Left ventricle myocardium superior (tissue), 1 donor: Measurements from ENCODE around the gene ARL14EP. TPM values are rescaled to one million over a fixed set of nuclear protein-coding genes. Genes with fewer than 3 reads are reported as not detected.

Experiments used
- ATAC-seq: fragments of 200-7000 bp; cut with Tn5 transposase; one replicate; pipeline ENCODE4 v1.9.1; 2020; ENCODE audit warnings: mild to moderate bottlenecking, moderate library complexity
- DNase-seq: peaks from one replicate; pipeline ENCODE4 v3.0.0-alpha.2; 2020
- intact Hi-C: fragments of 100-400 bp; cut with micrococcal nuclease; formaldehyde crosslinking; loops from one replicate; pipeline ENCODE4 v1.11.0; 2022
- total RNA-seq: library from RNA; stranded (reverse); fragmentation: NEBNext Ultra II Directional; extraction: Animal tissue kit (Norgen Biotek cat#: 25700); gene quantifications from one replicate; pipeline ENCODE4 v1.2.1, GENCODE V29; 2021
- donor health status: DM: no; HTN: yes; CAD: no; lungs with severe emphysema.

ARL14EP gene
- total RNA-seq, 1 donor from 2014 or later: 35.9 TPM

DNA sequence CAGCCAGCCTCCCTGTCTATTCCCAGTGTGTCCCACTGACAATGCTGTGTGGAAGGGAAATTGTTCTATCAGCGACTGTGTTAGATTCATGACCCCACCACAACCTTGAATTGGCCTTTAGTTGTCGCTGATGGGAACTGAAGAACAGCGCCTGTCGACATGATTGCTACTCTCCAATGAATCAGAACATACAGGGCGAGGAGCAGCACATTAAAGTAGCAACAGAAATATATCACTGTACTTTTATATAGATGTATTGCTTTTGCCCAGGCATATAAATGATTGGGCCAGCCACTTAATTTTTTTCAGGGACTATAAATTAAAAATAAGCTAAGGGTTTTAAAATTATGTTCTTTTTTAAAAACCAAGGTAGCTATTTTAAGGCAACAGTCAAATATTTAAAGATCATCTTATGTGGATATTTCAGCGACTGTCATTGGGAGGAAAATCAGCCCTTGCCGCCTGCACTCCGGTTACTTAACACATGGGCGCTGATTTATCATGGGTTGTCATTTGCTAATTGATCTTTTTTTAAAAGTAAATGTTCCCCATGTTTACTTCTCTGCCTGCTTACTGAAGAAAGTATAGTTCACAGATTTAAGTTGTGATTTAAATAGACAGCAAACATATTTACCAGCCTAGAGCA lies 42.1 kb downstream of the ARL14EP start:
- DNase-seq (no peak), ATAC-seq (no peak)
- intact Hi-C loops: no loop called here

DNA sequence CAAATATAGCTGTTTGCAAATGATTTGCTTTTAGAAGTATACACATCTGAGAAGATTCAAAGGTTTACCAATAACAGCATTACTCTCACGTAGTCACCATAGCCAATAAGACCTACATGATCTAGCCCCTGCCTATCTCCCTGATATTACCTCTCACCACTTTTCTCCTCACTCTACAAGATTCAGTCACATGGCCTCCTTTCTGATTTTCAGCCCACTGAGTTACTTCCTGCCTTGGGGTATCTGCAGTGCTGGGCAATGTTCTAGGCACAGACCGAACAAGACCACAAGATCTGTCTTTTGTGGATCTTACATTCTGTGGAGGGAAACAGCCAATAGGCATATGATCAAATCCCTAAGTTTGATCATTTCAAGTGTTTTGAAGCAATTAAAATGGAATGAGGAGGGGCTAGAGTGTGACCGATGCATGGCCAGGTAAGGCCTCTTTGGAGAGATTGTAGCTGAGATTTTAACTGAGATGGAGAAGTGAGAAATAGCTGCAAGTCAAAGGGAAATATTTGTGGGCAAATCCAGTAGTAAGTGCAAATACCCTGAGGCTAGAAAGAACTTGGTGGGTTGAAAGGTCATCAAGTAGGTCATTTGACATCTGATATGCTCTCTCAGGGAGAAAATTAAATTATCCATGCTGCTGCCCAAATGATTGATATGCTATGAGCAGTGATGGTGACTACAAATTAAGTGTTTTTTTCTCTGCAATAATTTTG lies 43.1 kb downstream of the ARL14EP start:
- DNase-seq (no peak), ATAC-seq (no peak)
- intact Hi-C loops: no loop called here

DNA sequence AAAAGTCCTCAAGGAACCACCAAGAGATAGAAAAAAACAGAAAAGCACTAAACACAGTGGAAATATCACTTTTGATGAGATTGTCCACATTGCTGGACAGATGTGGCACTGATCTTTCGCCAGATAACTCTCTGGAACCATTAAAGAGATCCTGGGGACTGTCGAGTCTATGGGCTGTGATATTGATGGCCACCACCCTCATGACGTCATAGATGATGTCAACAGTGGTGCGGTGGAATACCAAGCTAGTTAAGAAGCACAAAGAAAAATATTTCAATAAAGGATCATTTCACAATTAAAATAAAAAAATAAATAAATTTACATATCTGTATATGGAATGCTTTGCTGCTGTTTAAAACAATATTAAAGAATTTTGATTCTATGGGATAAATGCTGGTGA lies 45.5 kb downstream of the ARL14EP start:
- no peak for ATAC-seq
- DNase-seq: no peak
- intact Hi-C loops: no loop called here

DNA sequence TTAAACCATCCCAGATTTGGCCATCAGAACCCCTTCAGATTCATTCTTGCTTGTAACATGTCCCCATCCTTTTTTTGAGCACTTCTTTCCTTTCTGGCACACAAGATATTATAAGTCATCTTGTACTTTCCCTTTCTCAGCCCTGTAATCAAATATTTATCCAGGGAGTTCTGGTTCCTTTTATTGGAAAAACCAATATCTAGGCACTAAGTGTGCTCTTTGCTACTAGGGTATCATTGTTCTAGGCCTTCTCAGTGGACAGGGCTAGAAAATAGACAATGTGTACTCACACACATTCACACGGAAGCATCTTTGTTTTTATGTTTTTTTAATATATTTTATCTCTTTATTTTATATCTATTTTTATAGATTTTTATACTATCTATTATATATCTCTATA lies 47.3 kb downstream of the ARL14EP start:
- ATAC-seq: no peak
- intact Hi-C loops: no loop called here
- no peak for DNase-seq

GRCh38 chr11:30377347-30377746 lies 54.4 kb downstream of the ARL14EP start:
- no peak for DNase-seq
- intact Hi-C loops: no loop called here
- ATAC-seq: no peak

DNA sequence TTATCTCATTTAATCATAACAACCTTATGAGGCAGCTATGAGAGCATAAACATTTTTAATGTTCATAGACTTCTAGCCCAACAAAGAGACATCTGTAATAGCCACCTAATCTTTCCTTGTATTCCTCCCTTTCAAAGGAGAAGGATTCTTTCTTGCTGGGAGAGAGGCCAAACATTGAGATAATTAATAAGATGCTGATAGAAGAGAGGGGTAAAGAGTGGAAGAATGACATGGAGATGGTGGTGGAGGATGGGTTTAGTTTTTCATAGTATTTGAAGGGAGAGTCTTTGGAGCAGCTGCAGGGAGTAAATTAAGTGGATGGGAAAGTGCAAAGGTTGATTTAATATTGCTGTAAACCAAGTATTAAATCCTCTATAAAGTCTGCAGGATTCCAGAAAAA lies 57.9 kb downstream of the ARL14EP start:
- intact Hi-C loops: no loop called here

DNA sequence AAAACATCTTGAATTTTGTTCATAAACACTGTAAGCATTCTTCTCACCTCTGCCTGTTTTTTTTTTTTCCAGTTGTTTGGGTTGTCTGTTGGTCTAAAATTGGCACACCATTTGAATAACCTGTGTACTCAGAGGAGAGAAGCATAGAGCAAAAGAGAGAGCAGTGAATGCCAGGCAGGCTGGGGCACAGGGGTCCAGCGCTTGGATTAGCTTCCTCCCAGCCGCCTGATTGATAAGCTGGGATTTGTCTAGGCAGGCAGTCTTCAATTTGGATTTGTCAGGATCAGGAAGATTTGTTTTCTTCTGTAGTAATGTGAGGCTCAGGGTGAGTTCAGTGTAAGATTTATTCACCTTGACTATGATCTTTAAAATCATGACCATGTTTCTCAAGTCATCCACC lies 59.0 kb downstream of the ARL14EP start:
- no peak for ATAC-seq
- DNase-seq: no peak
- intact Hi-C loops: no loop called here

More for the DNA sequence above, 57.9 kb downstream of the ARL14EP start:
- no peak for ATAC-seq
- DNase-seq: no peak

Other genes starting within 250 kb of the ARL14EP start
- not detected for gene FSHB, start 92.1 kb upstream of the ARL14EP start, total RNA-seq